ENCODE measurements around the gene MTAP. TPM values are rescaled to one million over a fixed set of nuclear protein-coding genes. Genes with fewer than 3 reads are reported as not detected.

MTAP gene
- total RNA-seq, 1 donor from 2014 or later: 42.5 TPM

DNA sequence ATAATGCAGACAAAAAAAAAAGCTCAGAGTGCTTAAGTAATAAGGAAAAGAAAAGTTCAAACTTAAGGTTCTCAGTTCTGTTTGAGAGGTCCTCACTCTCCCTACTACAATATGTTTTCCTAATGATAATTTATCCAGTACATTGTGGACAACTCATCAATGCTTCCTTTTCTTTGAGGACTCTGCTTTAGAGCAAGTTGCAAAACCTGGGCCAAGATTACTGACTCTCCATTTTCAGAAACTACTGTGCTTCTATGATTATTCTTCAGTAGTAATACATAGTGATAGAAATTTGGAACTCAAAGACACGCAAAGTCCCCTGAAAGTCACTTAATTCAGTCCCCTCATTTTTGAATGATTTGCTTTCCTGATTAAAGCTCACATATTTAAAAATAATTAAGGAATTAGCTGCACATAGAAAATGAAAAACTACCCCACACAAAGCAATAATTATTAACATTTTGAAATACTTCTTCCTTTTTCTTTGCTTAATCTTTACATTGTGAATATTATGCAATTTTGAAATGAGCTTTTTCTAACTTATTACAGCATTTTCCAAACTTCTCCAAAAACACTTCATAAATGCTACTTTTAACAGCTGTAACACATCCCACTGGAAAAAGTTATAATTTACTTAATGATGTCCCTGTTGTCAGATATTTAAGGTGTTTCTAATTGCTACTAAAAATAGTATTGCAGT lies 180.6 kb downstream of the MTAP start:
- ATAC-seq (no peak), DNase-seq (ENCODE audit: low spot score) (no peak)
- intact Hi-C loops (cut with DNase I): no loop called here

DNA sequence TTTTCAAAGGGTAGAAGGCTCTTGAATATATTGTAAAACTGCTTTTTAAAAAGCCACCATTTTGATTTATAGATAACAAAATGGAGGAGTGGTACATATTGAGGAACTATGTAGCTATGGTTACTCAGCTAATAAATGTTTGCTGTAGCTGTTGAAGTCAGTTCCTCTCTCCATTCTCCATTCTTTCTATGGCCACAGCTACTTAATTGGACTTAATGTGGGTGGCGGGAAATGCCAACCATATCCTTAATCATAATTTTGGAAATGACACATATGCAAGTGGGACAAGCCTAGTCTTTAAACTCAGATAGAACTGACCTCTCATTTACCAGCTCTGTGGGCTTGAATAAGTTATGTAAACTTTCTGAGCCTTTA lies 181.1 kb downstream of the MTAP start:
- no peak for ATAC-seq
- DNase-seq (ENCODE audit: low spot score): no peak
- intact Hi-C loops (cut with DNase I): no loop called here

DNA sequence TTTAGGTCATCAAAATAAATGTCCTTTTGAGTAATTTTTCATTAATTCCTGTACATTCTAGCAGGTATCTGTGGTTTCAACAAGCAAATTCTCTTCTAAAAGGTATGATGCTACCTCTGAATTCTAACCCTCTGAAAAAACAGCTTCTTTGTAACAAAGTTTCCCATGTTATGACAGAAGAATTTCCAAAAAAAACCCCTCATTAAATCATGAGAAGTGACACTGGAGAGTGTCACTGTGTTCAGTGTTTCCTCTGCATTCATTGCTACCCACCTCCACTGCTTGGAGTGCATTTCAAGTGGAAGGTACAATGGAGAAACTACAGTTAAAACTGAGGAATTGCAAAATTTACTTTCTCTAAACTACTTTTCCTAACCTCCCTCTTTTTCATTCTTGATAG lies 181.7 kb downstream of the MTAP start:
- DNase-seq (ENCODE audit: low spot score) (no peak), ATAC-seq (no peak)
- intact Hi-C loops (cut with DNase I): no loop called here

GRCh38 chr9:21985964-21986667 lies 183.7 kb downstream of the MTAP start:
- intact Hi-C loops (cut with DNase I): no loop called here
- DNase-seq (ENCODE audit: low spot score): no peak
- no peak for ATAC-seq

Other genes starting within 250 kb of the MTAP start
- gene CDKN2A, start 191.8 kb downstream of the MTAP start, total RNA-seq: 1.5 TPM
- gene CDKN2B-AS1, start 192.2 kb downstream of the MTAP start, total RNA-seq: 1.4 TPM
- gene CDKN2B, start 206.7 kb downstream of the MTAP start, total RNA-seq: 4.0 TPM